Activated CD4-positive, alpha-beta T cell treated with anti-CD3 and anti-CD28 coated beads, Interleukin-10, Interleukin-2, amounts not matched to agents 100 ng/mL and 50 ng/mL, durations not matched to agents 16 hours and 8 hours (primary cell): ENCODE results near the gene SLC1A2.

Source experiments
- DNase-seq: peaks from one replicate; pipeline ENCODE4 v3.0.0-alpha.2; 2020

SLC1A2 gene

GRCh38 chr11:35375332-35376117 lies 43.8 kb downstream of the SLC1A2 start:
- no peak for DNase-seq

- no peak for DNase-seq
Measured at GRCh38 chr11:35373284-35373933, 45.9 kb downstream of the SLC1A2 start.

GRCh38 chr11:35372565-35373283 lies 46.6 kb downstream of the SLC1A2 start:
- no peak for DNase-seq

- no peak for DNase-seq
Measured at GRCh38 chr11:35367491-35367890, 51.9 kb downstream of the SLC1A2 start.

- DNase-seq, result no peak
Measured at GRCh38 chr11:35366798-35367197, 52.6 kb downstream of the SLC1A2 start.

- DNase-seq, result no peak
Measured at GRCh38 chr11:35365961-35366360, 53.4 kb downstream of the SLC1A2 start.

- no peak for DNase-seq
Measured at GRCh38 chr11:35365395-35365794, 54.0 kb downstream of the SLC1A2 start.

GRCh38 chr11:35363854-35364780 lies 55.2 kb downstream of the SLC1A2 start:
- no peak for DNase-seq

- DNase-seq, result no peak
Measured at GRCh38 chr11:35363246-35363801, 56.0 kb downstream of the SLC1A2 start.

- no peak for DNase-seq
Measured at GRCh38 chr11:35362521-35362980, 56.8 kb downstream of the SLC1A2 start.

- no peak for DNase-seq
Measured at GRCh38 chr11:35360055-35360530, 59.3 kb downstream of the SLC1A2 start.

- DNase-seq, result no peak
Measured at GRCh38 chr11:35359321-35360054, 59.9 kb downstream of the SLC1A2 start.

GRCh38 chr11:35358391-35358790 lies 61.0 kb downstream of the SLC1A2 start:
- DNase-seq, result no peak

GRCh38 chr11:35357923-35358322 lies 61.4 kb downstream of the SLC1A2 start:
- no peak for DNase-seq

GRCh38 chr11:35355102-35355749 lies 64.1 kb downstream of the SLC1A2 start:
- DNase-seq, result no peak

GRCh38 chr11:35354644-35355043 lies 64.7 kb downstream of the SLC1A2 start:
- DNase-seq, result no peak

- DNase-seq, result no peak
Measured at GRCh38 chr11:35352077-35352888, 67.1 kb downstream of the SLC1A2 start.

- DNase-seq, result no peak
Measured at GRCh38 chr11:35349897-35350296, 69.5 kb downstream of the SLC1A2 start.

- DNase-seq, result no peak
Measured at GRCh38 chr11:35348898-35349687, 70.3 kb downstream of the SLC1A2 start.
